NCI-H1930 (cell line): ENCODE data around the gene ITGB3BP.
"Not testable (repeated sequence)": the region's sequence is repeated elsewhere in the genome, so short reads cannot be mapped to it uniquely, and the experiment has no call there.

ENCODE experiments used
- DNase-seq, 2 experiments: peaks; one replicate each; lab custom pipeline; 2025; lab: John Stamatoyannopoulos, UW

ITGB3BP gene

DNA sequence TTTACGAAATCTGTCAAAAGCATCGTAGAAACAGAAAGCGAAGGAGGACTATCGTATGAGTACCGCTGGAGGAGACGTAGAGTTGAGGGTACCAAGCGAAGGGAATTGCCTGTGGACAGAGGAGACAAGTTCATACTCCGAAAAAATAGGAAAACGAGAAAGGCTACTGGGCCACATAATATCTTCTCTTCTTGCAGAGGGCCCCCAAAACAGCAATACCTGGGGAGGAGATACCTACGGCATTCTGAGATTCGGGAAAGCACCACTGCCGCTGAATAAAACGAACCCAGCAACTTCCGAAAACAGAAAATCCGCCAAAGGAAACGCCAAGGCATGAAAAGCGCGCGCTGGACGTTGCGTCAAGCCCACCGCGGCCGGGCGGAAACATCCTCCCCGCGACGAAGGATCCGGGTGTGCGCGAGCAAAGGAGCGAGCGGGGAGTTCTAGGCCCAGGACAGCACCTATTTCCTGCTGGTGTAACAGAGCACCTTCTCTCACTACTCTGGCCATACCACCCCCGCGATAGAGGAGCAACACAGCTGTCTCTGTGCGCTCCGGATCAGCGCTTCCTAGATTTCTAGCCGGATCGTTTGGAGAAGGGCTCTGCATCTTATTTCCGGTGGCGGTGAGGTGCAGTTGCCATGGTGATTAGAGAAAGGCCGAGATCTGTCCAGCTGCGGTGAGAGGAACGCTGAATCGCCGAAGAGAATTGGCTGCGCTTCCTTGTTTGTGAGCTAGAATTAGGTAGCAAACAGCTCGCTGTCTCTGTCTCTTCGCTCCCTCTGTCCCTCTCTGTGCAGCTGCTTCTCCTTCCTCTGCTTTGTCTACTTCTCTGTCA is at the start of gene ITGB3BP, which contains the start of gene EFCAB7:
Gene ITGB3BP (minus strand): TSS at position 335 of the 838 bp plus-strand sequence. CDS start 92 bp downstream, at position 243.
Gene EFCAB7 (plus strand): TSS at position 635 of the 838 bp plus-strand sequence. CDS start 2,048 bp downstream, outside the sequence.
- peak; percentile 92 to 98 for DNase-seq

DNA sequence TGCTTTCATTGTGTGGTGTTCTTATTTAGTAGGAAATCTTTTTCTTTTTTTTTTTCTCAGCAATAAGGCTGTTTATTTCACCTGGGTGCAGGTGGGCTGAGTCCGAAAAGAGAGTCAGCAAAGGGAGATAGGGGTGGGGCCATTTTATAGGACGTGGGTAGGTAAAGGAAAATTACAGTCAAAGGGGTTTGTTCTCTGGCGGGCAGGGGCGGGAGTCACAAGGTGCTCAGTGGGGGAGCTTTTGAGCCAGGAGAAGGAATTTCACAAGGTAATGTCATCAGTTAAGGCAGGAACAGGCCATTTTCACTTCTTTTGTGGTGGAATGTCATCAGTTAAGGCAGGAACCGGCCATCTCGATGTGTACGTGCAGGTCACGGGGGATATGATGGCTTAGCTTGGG is 49.7 kb upstream of the ITGB3BP start:
- DNase-seq = not testable (repeated sequence)

- no peak for DNase-seq
Measured at GRCh38 chr1:63569640-63570316, 46.8 kb upstream of the ITGB3BP start.

- no peak for DNase-seq
Measured at GRCh38 chr1:63569068-63569467, 46.0 kb upstream of the ITGB3BP start.

GRCh38 chr1:63563745-63564144 is 40.7 kb upstream of the ITGB3BP start:
- no peak for DNase-seq

- no peak for DNase-seq
Measured at GRCh38 chr1:63559357-63559756, 36.3 kb upstream of the ITGB3BP start.

GRCh38 chr1:63557365-63557987 is 34.5 kb upstream of the ITGB3BP start:
- DNase-seq = no peak

DNA sequence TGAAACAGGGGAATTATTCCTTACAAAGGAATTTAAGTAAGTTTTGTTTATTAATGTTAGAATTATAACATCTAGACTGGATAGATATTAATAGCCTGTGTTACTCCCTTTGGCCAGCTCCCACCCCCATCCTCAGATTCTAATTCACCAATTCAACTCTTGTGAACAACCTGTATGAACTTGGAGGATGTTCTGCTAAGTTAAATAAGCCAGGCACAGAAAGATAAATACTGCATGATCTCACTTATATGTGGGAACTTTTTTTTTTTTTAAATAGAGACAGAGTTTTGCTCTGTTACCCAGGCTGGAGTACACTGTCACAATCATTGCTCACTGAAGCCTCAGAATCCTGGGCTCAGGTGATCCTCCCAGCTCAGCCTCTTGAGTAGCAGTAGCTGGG is 32.5 kb upstream of the ITGB3BP start:
- DNase-seq = no peak

DNA sequence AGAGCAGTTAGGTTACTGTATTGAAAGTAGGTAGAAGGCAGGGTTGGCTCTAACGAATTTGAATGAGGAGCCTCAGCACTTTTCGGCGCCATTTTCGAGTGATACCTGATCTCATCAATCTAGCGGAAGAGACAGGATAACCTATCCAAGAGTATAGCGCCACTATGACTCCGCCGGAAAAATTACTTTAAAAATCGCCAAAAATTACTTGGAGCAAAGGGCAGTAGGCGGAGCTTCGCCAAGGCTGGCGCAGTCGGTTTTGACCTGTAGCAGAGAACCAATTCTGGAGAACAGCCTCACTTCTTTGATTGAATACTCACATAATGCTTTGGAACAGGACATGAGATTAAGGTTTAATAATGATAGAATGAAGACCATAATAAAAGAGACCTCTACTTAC is 25.9 kb upstream of the ITGB3BP start:
- DNase-seq = no peak

GRCh38 chr1:63548303-63548702 is 25.3 kb upstream of the ITGB3BP start:
- no peak for DNase-seq

- no peak for DNase-seq
Measured at GRCh38 chr1:63547621-63548294, 24.7 kb upstream of the ITGB3BP start.

- no peak for DNase-seq
Measured at GRCh38 chr1:63545780-63546179, 22.8 kb upstream of the ITGB3BP start.

DNA sequence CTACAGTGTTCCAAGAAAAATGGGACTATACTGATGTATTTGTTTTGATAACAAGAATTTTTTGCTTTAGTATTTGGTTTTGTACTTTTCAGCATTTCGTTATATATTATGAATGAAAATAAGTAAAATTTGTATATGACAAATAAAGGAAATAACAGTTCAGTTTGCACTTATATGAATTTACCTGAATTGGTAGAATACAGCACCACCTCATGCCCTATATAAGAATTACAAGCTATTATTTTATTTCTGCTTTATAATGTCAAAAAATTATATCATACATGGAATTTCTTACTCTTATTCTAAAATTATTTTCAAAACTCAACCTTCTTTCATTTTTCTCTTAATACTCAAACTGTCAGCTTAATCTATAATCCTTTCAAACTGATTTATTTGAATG is 14.9 kb upstream of the ITGB3BP start:
- no peak for DNase-seq

DNA sequence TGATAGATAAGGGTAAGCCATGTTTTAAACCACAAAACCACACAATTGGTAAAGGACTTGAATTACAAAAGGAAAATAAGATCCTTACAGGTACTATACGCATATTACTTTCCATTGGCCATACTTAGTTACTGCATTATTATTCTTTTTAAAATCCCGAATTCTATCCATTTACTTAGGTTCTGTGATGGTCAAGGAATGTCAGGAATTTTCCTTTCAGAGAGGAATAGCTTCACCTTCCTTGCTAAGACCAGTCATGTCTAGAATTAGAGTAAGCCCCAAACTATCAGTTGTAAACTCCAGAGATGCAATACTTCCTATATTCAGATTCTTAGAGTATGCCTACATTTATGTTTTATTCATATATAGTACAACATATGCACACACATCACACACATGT is 14.0 kb upstream of the ITGB3BP start:
- DNase-seq = no peak

GRCh38 chr1:63534406-63534805 is 11.4 kb upstream of the ITGB3BP start:
- DNase-seq = no peak

GRCh38 chr1:63533931-63534330 is 10.9 kb upstream of the ITGB3BP start:
- no peak for DNase-seq

- DNase-seq = no peak
Measured at GRCh38 chr1:63532727-63533126, 9.7 kb upstream of the ITGB3BP start.

- DNase-seq = no peak
Measured at GRCh38 chr1:63524201-63524600, 1.2 kb upstream of the ITGB3BP start.

GRCh38 chr1:63523738-63524137 is 713 bp upstream of the ITGB3BP start:
- no peak for DNase-seq

DNA sequence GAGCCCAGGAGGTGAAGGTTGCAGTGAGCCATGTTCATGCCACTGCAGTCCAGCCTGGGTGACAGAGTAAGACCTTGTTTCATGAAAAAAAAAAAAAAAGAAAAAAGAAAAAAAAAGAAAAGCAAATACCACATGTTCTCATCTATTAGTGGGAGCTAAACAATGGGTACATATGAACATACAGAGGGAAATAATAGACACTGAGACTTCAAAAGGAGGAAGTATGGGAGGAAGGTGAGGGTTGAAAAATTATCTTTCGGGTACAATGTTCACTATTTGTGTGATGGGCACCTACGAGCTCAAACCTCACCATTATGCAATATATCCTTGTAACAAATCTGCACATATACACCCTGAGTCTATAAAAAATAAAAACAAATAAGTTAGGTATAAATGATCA is 6.4 kb downstream of the ITGB3BP start:
- no peak for DNase-seq

- no peak for DNase-seq
Measured at GRCh38 chr1:63512584-63512983, 10.4 kb downstream of the ITGB3BP start.

DNA sequence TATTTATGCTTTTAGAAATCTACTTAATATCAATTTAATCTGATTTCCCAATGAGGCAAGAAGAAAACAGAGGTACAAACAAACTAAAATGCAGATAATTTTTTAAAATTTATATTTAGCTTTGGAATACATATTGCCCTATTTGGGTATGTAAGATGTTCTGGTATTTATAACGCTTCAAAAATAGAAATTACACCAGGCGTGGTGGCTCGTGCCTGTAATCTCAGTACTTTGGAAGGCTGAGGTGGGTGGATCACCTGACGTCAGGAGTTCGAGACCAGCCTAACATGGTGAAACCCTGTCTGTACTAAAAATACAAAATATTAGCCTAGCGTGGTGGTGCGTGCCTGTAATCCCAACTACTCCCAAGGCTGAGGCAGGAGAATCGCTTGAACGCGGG is 13.3 kb downstream of the ITGB3BP start:
- DNase-seq = no peak
